ENCODE data around the gene BAIAP2L1.

DNA sequence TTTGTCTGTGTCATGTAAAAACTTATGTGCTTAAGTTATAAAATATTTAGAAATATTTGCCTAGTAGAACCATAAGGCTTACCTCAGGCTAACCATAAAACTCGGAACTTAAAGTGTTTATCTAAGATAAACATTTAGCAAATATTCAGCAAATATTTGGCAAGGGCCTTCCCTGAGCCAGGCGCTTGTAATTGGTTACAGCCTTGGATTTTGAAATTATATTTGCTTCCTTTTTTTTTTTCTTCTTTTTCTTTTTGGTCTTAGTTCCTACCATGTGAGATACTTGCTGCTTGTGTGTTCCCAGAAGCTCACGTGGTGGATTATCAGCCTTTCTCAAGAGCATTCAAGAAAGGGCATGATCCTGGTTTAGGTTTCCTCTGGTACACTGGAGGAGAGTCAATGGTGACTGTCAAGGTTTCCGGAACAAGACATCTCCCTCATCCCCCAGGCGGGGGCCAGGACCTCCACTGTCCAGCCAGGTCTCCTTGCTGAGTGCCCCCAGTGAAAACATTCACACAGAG is 124.6 kb downstream of the BAIAP2L1 start:
- no peak for TF ChIP-seq POLR2A (IDR thresholded peaks at IDR 0.05)
- TF ChIP-seq, protein P1, sequence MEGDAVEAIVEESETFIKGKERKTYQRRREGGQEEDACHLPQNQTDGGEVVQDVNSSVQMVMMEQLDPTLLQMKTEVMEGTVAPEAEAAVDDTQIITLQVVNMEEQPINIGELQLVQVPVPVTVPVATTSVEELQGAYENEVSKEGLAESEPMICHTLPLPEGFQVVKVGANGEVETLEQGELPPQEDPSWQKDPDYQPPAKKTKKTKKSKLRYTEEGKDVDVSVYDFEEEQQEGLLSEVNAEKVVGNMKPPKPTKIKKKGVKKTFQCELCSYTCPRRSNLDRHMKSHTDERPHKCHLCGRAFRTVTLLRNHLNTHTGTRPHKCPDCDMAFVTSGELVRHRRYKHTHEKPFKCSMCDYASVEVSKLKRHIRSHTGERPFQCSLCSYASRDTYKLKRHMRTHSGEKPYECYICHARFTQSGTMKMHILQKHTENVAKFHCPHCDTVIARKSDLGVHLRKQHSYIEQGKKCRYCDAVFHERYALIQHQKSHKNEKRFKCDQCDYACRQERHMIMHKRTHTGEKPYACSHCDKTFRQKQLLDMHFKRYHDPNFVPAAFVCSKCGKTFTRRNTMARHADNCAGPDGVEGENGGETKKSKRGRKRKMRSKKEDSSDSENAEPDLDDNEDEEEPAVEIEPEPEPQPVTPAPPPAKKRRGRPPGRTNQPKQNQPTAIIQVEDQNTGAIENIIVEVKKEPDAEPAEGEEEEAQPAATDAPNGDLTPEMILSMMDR (IDR thresholded peaks at IDR 0.05): no peak
